GM19372 (cell line): ENCODE results near the gene LKAAEAR1.
"Not testable (repeated sequence)": the region's sequence is repeated elsewhere in the genome, so short reads cannot be mapped to it uniquely, and the experiment has no call there.

Experiments
- ATAC-seq: cut with Tn5 transposase; IDR thresholded peaks from one replicate; pipeline ENCODE4 v1.9.1; 2021; ENCODE audit warnings: mild to moderate bottlenecking, low read depth, moderate library complexity; ENCODE audit not compliant: unreplicated experiment

LKAAEAR1 gene

DNA sequence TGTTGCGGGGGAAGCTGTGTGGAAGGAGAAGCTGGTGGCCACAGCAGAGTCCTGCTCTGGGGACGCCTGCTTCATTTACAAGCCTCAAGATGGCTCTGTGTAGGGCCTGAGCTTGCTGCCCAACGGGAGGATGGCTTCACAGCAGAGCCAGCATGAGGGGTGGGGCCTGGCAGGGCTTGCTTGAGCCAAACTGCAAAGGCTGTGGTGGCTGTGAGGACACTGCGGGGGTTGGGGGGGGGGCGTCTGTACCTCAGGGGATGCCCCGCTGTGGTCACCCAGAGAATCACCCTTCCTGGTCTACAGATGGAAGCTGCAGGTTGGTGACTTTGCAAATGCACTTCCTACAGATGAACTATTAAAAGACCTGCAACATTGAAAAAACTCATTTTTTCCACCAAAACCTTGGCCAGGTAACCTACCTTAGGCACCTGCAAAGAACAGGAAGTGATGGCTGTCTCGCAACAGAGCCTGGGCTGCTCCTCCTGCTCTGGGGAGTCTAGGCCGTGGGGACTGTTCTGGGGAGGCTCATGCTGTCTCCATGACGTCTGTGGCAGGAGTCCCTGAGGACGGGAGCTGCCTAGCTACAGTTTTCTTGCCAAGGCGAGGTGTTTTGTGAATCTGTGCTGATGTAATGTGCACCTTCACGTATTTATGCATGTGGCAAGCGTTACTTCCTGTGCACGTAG is 15.8 kb upstream of the LKAAEAR1 start:
- ATAC-seq: no peak

DNA sequence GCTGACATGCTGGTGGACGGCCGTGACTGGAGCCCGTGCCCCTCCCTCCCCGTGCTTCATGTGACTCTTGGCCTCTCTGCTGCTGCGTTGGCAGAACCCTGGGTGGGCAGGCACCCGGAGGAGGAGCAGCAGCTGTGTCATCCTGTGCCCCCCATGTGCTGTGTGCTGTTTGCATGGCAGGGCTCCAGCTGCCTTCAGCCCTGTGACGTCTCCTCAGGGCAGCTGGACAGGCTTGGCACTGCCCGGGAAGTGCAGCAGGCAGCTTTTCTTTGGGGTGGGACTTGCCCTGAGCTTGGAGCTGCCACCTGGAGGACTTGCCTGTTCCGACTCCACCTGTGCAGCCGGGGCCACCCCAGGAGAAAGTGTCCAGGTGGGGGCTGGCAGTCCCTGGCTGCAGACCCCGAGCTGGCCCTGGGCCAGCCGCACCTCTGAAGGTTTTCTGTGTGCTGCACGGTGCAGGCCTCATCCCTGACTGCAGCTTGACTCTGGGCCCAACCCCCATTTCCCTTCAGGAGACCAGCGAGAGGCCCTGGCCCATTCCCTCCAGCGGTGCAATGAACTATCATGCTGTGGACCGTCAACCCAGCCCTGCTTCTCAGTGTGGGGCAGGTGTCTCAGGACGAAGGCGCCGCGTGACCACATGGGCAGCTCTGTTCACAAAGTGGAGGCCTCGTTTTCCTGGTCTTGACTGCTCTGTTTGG is 15.0 kb upstream of the LKAAEAR1 start:
- no peak for ATAC-seq

DNA sequence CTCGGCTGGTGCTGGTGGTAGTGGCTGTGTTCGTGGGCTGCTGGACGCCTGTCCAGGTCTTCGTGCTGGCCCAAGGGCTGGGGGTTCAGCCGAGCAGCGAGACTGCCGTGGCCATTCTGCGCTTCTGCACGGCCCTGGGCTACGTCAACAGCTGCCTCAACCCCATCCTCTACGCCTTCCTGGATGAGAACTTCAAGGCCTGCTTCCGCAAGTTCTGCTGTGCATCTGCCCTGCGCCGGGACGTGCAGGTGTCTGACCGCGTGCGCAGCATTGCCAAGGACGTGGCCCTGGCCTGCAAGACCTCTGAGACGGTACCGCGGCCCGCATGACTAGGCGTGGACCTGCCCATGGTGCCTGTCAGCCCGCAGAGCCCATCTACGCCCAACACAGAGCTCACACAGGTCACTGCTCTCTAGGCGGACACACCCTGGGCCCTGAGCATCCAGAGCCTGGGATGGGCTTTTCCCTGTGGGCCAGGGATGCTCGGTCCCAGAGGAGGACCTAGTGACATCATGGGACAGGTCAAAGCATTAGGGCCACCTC is 14.3 kb upstream of the LKAAEAR1 start:
- no peak for ATAC-seq

- no peak for ATAC-seq
Observed at GRCh38 chr20:64096535-64096934, 12.3 kb upstream of the LKAAEAR1 start.

GRCh38 chr20:64095927-64096326 is 11.7 kb upstream of the LKAAEAR1 start:
- no peak for ATAC-seq

DNA sequence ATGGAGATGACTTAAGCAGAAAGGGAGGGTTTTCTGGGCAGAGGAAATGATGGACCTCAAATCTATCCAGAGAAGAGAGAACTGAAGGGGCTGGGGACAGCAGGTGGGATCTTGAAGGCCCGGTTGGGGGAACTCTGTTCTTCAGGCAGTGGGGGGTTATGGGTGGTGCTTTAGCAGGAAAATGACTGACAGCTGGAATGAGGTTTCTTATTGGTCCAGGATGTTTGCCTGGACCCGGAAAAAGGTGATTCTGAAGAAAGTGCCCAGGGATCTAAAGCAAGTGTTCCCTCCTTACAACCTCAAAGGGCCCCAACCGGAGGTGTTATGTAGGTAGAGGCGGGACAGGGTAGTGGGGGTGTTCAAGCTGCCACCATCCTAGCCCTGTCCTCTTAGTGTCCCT is 11.3 kb upstream of the LKAAEAR1 start:
- ATAC-seq: no peak

DNA sequence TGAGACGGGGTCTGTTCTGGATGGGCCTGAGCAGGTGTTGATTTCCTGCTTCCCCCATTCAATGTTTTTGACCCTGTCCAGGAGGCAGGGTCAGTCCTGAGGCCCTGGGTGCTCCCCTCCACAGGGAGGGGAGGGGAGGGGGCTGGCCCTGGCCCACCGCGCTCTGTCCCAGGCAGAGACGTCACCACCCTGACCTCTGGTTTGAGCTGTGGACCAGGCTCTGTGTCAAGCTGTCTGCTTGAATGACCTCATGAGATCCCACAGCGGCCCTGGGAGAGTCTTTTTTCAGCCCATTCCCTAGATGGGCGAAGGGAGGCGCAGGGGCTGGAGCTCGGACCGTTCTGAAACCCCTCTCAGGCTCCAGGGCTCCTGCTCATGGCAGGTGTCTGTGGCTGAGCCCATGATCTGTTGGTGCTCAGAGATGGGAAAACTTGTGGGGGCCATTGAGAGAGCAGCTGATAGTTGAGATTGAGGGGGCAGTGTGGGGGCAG is 8.9 kb upstream of the LKAAEAR1 start:
- no peak for ATAC-seq

GRCh38 chr20:64092258-64093012 is 8.2 kb upstream of the LKAAEAR1 start:
- no peak for ATAC-seq

DNA sequence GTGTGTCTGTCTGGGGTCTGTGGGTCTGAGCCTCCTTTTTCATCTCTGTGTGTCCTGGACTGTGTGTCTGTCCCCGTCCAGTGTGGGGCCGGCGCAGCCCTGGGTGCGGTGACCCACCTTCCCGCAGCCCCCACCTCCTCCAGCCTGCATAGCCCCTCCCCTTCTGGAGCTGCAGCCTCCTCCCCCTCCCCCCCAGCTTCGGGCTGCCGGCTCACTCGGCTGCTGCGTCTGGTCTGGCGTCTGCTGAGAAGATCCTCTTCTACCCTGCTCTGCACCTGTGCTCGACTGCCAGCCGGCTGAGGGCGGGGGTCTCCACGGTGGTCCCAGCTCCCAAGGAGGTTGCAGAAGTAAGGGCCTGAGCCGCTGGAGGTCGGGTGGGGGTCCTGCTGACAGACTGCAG is 7.6 kb upstream of the LKAAEAR1 start:
- ATAC-seq: no peak

GRCh38 chr20:64091340-64091739 is 7.1 kb upstream of the LKAAEAR1 start:
- ATAC-seq: no peak

DNA sequence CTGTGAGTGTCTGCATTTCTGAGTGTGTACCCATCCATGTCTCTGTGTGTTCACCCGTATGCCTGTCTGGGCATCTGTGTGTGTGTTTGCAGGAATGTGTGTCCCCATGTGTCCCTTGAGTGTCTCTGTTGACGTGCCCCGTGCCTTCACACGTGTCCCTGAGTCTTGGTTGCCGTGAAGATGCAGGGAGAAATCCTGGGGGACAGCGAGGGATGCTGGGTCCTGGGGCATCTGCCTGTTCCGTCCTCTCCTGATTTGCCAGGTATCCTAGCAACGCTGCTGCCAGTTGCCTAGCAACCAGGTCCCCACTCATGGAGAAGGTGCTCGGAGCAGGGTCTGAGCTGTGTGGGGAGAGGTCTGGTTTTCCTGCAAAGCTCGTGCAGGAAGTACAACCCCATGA is 6.0 kb upstream of the LKAAEAR1 start:
- no peak for ATAC-seq

GRCh38 chr20:64088586-64088985 is 4.4 kb upstream of the LKAAEAR1 start:
- ATAC-seq: not testable (repeated sequence)

DNA sequence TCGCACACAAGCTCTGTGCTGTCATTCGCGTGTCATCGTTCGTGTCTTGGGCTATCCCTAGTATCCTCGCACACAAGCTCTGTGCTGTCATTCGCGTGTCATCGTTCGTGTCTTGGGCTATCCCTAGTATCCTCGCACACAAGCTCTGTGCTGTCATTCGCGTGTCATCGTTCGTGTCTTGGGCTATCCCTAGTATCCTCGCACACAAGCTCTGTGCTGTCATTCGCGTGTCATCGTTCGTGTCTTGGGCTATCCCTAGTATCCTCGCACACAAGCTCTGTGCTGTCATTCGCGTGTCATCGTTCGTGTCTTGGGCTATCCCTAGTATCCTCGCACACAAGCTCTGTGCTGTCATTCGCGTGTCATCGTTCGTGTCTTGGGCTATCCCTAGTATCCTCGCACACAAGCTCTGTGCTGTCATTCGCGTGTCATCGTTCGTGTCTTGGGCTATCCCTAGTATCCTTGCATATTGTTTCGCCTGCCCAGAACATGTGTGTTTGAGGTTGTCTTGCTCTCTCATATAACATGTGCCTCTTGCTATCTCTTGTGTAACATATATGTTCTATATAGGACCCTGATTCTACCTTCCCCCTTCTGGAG is 3.1 kb upstream of the LKAAEAR1 start:
- not testable (repeated sequence) for ATAC-seq

DNA sequence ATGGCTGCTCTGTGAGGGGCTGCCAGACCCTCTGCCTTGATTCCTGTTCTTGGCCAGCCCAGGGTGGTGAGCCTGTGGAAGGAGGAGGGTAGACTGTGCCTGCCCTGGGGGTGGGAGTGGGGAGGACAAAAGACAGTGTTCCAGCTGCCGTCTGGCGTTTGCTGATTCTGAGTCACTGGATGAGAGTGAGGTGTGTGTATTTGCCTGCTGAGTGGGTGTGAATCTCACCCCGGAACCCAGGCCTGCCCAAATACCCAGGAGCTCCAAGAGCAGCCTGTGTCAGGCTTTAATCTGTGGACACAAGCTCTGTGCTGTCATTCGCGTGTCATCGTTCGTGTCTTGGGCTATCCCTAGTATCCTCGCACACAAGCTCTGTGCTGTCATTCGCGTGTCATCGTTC is 2.6 kb upstream of the LKAAEAR1 start:
- no peak for ATAC-seq

- ATAC-seq: no peak
Observed at GRCh38 chr20:64084685-64085152, 521 bp upstream of the LKAAEAR1 start.

DNA sequence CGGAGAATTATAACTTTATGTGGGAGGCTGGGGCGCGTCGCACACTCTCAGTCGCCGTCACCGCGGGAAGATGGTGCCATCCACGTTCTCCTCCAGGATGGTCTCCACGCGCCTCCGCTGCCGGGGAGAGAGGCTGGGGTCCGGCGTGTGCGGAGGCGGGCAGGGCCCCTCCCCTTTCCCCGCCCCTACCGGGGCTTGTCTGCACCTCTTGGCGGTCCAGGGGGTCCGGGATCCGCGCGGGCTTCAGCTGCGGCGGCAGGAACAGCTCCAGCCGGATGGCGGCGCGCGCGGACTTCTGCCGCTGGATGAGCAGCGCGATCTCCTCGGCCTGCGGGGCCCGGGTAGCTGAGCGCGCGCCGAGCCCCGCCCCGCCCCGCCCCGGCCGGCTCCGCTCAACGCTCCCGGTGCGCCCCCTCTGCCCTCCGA is 807 bp downstream of the LKAAEAR1 start:
- ATAC-seq: no peak

GRCh38 chr20:64082820-64083377 is 1.3 kb downstream of the LKAAEAR1 start:
- ATAC-seq: no peak

DNA sequence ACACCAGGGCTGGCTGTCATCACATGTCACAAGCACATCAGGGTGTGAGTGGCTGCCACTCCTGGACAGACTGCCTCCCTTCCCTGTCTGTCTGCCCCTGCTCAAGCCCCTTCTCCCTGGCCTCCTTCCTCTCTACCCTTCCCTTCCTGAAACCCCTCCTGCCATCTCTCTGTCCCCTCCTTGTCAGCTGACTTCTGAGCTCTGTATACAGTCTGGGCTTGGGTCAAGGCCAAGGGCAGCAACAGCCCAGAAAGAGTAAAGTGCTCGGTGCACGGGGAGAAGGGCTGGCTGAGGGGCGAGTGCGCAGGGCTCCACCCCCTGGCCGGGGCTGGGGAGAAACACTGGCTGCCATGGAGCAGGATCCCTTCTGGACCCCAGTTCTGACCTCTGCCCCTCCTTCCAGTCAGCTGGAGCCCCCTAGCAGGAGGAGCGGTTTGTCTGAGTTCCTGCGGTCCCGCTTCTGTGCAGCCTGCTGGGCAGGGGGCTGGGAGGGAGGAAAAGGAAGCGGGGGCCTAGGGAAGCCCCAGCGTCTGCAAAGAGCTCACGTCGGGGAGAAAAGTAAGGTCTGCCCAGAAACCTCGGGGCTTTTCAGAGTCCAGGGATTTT is 2.0 kb downstream of the LKAAEAR1 start:
- ATAC-seq: no peak

- no peak for ATAC-seq
Observed at GRCh38 chr20:64081624-64081964, 2.6 kb downstream of the LKAAEAR1 start.
